GM12891 (cell line): Measurements from ENCODE around the gene ZNF202.
"Not testable (repeated sequence)": the region's sequence is repeated elsewhere in the genome, so short reads cannot be mapped to it uniquely, and the experiment has no call there.

Experiments used
- DNase-seq: peaks from one replicate; pipeline ENCODE4 v3.0.0; 2011; ENCODE audit warnings: low spot score; ENCODE audit not compliant: insufficient read length
- FAIRE-seq: peaks from 2 replicates; lab custom pipeline; 2011; peaks lifted over from hg19 to GRCh38; lab: Jason Lieb, UNC
- PAX5 ChIP-seq: IDR thresholded peaks from 2 replicates; pipeline ENCODE4 v1.6.1; 2011; ENCODE audit warnings: low read length, moderate library complexity, mild to moderate bottlenecking; ENCODE audit not compliant: insufficient read depth, severe bottlenecking
- POLR2A ChIP-seq: IDR thresholded peaks from 2 replicates; pipeline ENCODE4 v1.6.1; 2011; ENCODE audit warnings: low read depth, low read length, control low read depth
- POLR2AphosphoS5 ChIP-seq: IDR thresholded peaks from 2 replicates; pipeline ENCODE4 v1.6.1; 2011; ENCODE audit warnings: low read depth, low read length, control low read depth
- POU2F2 ChIP-seq: IDR thresholded peaks from 2 replicates; pipeline ENCODE4 v1.6.1; 2011; ENCODE audit warnings: low read depth, mild to moderate bottlenecking, control low read depth, low read length, moderate library complexity
- SPI1 ChIP-seq: IDR thresholded peaks from 2 replicates; pipeline ENCODE4 v1.6.1; 2011; ENCODE audit warnings: low read depth, low read length, control low read depth
- TAF1 ChIP-seq: IDR thresholded peaks from 2 replicates; pipeline ENCODE4 v1.6.1; 2011; ENCODE audit warnings: low read depth, low read length, control low read depth

The ZNF202 gene

GRCh38 chr11:123765601-123766000, 24.1 kb upstream of the ZNF202 start:
- FAIRE-seq, result no peak
- no peak for DNase-seq
- TF ChIP-seq POLR2A (no peak), POU2F2 (no peak), TAF1 (no peak), POLR2AphosphoS5 (no peak)

- FAIRE-seq (no peak), DNase-seq (no peak)
- TF ChIP-seq PAX5, result no peak
- TF ChIP-seq TAF1, result no peak
- no peak for TF ChIP-seq POLR2AphosphoS5
- no peak for TF ChIP-seq POLR2A
- TF ChIP-seq POU2F2, result no peak
- TF ChIP-seq SPI1, result no peak
Observed at GRCh38 chr11:123762422-123762821, 21.0 kb upstream of the ZNF202 start.

- TF ChIP-seq POLR2AphosphoS5, result no peak
- no peak for TF ChIP-seq SPI1
- TF ChIP-seq POU2F2, result no peak
- no peak for TF ChIP-seq POLR2A
- TF ChIP-seq TAF1, result no peak
- no peak for TF ChIP-seq PAX5
- FAIRE-seq, result no peak
- DNase-seq, result peak; percentile 14
Observed at GRCh38 chr11:123760894-123761293, 19.4 kb upstream of the ZNF202 start.

DNA sequence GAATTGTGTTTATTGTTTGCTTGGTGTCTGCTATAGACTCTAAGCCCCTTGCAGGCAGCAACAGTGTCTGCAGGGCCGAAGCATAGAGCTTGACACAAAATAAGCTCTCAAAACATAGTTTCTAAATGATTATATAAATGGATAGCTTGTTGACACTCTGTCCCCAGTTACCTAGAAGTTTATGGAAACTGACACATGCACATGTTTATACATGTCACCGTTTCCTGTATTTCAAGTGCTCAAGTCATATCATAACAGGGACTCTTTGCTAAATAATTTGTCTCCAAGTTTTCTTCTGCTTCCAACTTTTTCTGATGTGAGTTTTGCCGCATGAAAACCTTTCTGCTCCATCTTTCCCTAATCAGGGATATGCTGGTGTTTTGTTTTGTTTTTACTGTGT, 16.5 kb upstream of the ZNF202 start:
- FAIRE-seq, result no peak
- no peak for DNase-seq
- no peak for TF ChIP-seq POLR2AphosphoS5
- TF ChIP-seq POU2F2, result no peak
- no peak for TF ChIP-seq PAX5

DNA sequence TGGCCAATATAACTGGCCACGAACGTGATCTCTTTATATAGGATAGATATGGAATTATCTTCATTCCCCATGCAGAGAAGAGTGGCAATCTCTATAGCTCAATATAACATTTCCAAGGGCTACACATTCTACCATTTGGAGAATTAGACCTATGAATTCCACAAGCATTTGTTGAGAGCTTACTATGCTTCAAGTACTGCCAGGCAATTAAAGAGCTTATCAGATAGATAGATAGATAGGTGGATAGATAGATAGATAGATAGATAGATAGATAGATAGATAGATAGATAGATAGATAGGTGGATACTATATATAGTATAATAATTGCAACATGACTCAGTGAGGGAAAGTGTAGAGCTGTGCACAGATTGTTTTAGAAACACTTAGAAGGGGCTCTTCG, 14.4 kb upstream of the ZNF202 start:
- TF ChIP-seq POLR2AphosphoS5, result no peak
- TF ChIP-seq POLR2A, result no peak
- no peak for FAIRE-seq

GRCh38 chr11:123755344-123755743, 13.9 kb upstream of the ZNF202 start:
- FAIRE-seq, result no peak
- TF ChIP-seq TAF1 (no peak), POLR2AphosphoS5 (no peak), POLR2A (no peak), PAX5 (no peak), SPI1 (no peak), POU2F2 (no peak)
- DNase-seq, result no peak

More for the DNA sequence above, 14.4 kb upstream of the ZNF202 start:
- DNase-seq, result no peak

- TF ChIP-seq SPI1, result no peak
- TF ChIP-seq POLR2A, result no peak
- TF ChIP-seq POLR2AphosphoS5, result no peak
- TF ChIP-seq TAF1, result no peak
- no peak for TF ChIP-seq PAX5
- TF ChIP-seq POU2F2, result no peak
- no peak for FAIRE-seq
- no peak for DNase-seq
Observed at GRCh38 chr11:123754101-123754568, 12.7 kb upstream of the ZNF202 start, which contains the start of gene OR6X1. TSS of gene OR6X1 (minus strand) at chr11:123754518. CDS start at chr11:123754518, 0 bp downstream.

- FAIRE-seq, result peak; percentile 13
- DNase-seq, result no peak
- TF ChIP-seq SPI1, result no peak
- TF ChIP-seq TAF1, result no peak
- no peak for TF ChIP-seq POU2F2
- no peak for TF ChIP-seq POLR2AphosphoS5
- no peak for TF ChIP-seq POLR2A
- TF ChIP-seq PAX5, result no peak
Observed at GRCh38 chr11:123753110-123753509, 11.7 kb upstream of the ZNF202 start.

GRCh38 chr11:123751781-123752180, 10.3 kb upstream of the ZNF202 start:
- TF ChIP-seq PAX5 (no peak), TAF1 (no peak), POU2F2 (no peak), POLR2A (no peak), SPI1 (no peak)
- no peak for DNase-seq
- FAIRE-seq, result no peak

- not testable (repeated sequence) for FAIRE-seq, DNase-seq
Observed at GRCh38 chr11:123748349-123748748, 6.9 kb upstream of the ZNF202 start.

DNA sequence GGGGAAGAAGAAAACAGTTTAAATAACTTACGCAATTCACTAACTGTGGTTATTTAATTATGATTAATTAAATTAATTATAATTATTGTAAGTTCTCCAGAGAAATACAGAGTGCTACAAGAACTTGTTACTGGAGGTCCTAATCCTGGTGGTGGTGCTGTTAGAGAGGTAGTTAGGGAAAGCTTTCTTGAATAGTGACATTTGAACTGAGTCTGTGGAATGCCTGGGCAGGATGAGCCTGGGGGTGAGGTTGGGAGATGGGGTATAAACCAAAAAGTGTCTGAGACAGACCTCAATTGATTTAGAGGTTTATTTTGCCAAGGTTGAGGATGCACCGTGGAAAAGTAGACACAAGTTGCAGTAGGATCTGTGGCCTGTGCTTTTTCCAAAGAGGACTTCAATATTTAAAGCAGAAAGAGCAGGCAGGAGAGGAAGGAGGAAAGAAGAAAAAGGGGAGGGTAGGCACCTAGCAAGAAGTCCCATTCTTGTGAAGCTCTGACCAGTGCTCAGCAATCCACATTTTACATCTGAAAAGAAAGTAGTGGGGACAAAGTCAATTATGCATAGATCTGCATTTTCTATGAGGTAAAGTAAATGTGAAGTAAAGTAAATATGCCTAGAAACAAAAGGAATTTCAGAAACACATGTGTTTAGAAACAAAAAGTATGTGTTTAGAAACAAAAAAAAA, 4.4 kb upstream of the ZNF202 start:
- no peak for FAIRE-seq
- no peak for DNase-seq
- TF ChIP-seq POU2F2, result no peak
- no peak for TF ChIP-seq POLR2AphosphoS5
- TF ChIP-seq SPI1, result no peak
- TF ChIP-seq TAF1, result no peak
- TF ChIP-seq POLR2A, result no peak
- TF ChIP-seq PAX5, result no peak
